IPS-NIHi11 (cell line): ENCODE results near the gene BCOR.

Experiments used
- DNase-seq: peaks from one replicate; pipeline ENCODE4 v3.0.0; 2012; ENCODE audit warnings: mixed read lengths, low spot score

BCOR gene

GRCh38 chrX:40112996-40113395, 15.2 kb upstream of the BCOR start:
- no peak for DNase-seq

GRCh38 chrX:40111868-40112267, 14.1 kb upstream of the BCOR start:
- DNase-seq = no peak

DNA sequence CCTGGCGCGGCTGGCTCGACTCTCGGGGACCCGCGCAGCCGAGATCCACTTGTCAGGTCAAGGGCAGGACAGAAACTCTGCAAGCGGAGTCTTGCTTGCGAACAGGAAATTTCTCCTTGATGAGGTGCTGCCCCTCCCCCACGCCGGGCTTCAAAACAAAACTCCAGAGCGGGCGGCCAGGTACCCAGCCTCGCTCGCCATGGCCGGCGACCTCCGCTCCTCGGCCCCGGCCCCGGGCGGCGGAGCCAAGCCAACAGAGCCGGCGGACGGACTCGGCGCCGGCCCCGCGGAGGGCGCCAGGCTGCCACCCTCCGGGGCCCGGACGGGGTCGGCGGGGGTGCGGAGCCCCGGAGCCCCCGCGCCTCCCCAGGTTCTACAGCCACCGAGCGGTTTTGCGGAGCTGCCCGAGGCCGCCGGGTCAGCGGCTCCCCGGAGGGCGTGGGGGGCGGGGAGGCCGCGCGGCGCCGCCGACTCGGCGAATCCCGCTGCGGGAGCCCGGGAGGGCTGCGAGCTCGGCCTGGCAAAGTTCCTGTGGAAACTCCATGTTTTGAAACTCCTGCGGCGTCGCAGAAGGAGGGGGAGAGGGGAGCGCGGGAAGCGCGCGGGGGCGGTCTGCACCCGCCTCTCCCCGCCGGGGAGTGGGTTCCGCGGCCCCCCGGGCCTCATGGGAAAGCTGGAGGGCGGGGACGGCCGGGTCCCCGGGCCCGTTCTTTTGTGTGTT, 11.7 kb upstream of the BCOR start:
- peak; percentile 42 for DNase-seq

DNA sequence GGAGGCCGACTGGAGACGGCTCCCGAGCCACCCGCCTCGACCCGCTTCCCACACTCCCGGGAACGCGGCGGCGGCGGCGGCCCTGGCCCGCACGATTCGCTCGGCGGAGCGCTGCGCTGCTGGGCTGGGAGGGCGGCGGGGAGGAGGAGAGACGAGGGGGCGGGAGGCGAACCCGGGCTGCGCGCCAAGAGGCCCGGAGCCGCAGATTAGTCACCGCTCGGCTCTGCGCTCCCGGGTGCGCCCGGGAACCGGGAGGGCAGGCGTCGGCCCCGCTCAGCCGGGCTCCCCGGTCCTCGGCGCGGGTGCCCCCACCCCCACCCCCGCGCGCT, 11.2 kb upstream of the BCOR start:
- peak; percentile 38 for DNase-seq

DNA sequence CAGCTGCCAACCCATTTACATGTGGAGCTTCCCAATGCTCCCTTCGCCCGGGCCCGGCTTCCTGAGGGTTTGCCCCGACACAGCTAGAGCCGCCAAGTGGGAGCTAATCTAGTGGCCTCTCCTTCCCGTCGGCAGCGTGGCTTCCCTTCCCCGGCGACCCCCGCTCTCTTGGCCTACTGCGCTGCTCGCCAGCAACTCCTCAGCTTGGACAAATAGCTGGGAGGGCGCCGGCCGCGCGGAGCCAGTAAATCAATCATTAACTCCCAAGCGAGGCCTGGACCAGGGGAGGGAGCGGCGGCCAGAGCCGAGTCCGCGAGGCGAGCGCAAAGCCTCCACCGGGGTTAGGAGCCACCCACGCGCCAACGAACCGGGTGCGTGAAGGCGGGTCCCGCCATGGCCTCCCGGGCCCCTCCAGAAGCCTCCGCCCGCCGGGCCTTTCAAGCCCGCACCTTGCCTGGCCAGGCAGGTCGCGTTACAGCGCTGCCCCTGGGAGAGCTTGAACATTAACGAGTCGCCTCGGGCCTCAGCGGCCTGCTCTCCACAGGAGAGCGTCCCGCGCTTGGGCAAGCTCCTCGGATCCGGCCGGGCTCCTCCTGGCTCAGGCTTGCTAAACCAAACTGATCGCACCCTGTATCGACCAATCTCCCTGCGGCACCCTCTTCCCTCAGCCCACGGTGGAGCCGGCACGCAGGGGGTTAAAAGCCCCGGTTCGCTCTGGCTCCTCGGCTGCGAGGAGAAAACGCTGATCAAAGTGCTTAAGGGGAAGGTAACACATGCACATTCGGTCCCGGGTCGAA, 10.6 kb upstream of the BCOR start:
- no peak for DNase-seq

- DNase-seq = no peak
Observed at GRCh38 chrX:40107291-40108161, 9.8 kb upstream of the BCOR start.

DNA sequence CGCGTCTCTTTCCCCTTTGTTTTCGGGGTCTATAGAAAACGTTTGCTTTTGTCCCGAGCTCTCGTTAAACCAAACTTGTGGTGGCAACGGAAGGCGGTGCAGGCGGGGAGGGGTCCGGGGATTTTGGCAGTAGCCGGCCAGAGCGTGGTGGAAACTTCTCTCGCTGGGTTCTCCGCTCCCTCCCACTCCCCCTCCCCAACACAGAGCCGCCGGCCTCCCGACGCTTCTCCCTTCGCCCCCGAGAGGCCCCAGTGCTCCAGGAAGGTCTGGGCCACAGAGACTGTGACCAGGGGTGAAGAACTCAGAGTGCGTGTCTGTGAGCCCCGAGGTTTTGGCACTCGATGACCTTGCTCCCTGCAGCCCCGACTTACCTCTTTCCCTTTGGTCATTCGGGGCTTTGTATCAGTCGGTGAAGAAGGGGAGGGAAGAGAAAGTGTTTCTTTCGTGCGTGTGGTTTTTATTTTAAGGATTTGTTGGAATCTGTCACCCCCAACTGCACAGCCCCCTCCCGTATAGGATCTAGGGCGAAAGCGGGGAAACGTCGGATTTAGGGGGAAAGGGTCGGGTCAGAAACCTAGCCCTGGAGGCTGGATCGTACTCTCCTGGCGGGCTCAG, 9.0 kb upstream of the BCOR start:
- DNase-seq = no peak

- DNase-seq = no peak
Observed at GRCh38 chrX:40105835-40106675, 8.3 kb upstream of the BCOR start.

- DNase-seq = no peak
Observed at GRCh38 chrX:40104985-40105834, 7.5 kb upstream of the BCOR start.

- no peak for DNase-seq
Observed at GRCh38 chrX:40104630-40104984, 6.8 kb upstream of the BCOR start.

GRCh38 chrX:40103565-40104323, 6.0 kb upstream of the BCOR start:
- DNase-seq = no peak

- DNase-seq = no peak
Observed at GRCh38 chrX:40102393-40103381, 4.9 kb upstream of the BCOR start.

- no peak for DNase-seq
Observed at GRCh38 chrX:40101430-40101802, 3.7 kb upstream of the BCOR start.

GRCh38 chrX:40100537-40101429, 3.0 kb upstream of the BCOR start:
- DNase-seq = no peak

DNA sequence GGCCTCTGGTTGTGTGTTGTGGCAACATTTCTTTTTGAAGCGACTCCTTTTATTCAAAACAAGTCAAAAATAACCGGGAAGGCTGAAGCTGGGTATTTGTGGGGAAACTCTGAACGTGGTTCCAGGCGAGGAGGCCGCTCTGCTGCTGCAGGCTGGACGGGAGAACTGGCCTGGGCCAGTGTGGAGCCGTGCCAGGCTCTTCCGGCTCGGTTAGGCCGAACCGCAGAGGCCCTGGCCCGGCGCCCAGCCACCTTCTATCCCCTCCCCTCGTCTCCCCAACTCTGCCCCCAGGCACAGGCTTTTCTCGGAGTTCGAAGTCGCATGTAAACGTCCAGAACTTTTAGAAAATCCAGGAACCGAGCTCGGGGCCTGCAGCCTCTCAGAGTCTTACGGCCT, 2.4 kb upstream of the BCOR start:
- DNase-seq = no peak

- DNase-seq = no peak
Observed at GRCh38 chrX:40099055-40099958, 1.5 kb upstream of the BCOR start.
